ENCODE results near the gene ERP29. TPM values are rescaled to one million over a fixed set of nuclear protein-coding genes. Genes with fewer than 3 reads are reported as not detected.

Gene ERP29
- total RNA-seq, 1 donor = 77.4 TPM

- DNase-seq (ENCODE audit: insufficient read length, low spot score, missing footprints) = no peak
- H3K4me3 ChIP-seq (ENCODE audit: insufficient read depth, low read length) = no peak overlapping the region
- H3K9me3 ChIP-seq (ENCODE audit: low read depth, low read length) = no peaks in the 10 kb centered on the region
- H4K20me1 ChIP-seq (ENCODE audit: insufficient read depth, low read length) = no peaks in the 10 kb centered on the region
- H3K4me2 ChIP-seq (ENCODE audit: insufficient read depth, low read length) = no peak overlapping the region
- H2AFZ ChIP-seq (ENCODE audit: low read length) = no peak overlapping the region
- TF ChIP-seq CTCF (IDR thresholded peaks at IDR 0.05; ENCODE audit: extremely low read depth, low read depth, low read length) = no peak
- H3K79me2 ChIP-seq (ENCODE audit: insufficient read depth, low read length) = no peaks in the 10 kb centered on the region
- no peaks in the 10 kb centered on the region for H3K4me1 ChIP-seq (ENCODE audit: insufficient read depth, low read length)
- H3K27ac ChIP-seq (ENCODE audit: low read depth, low read length) = no peak overlapping the region
- H3K36me3 ChIP-seq (ENCODE audit: insufficient read depth, low read length) = no peaks in the 10 kb centered on the region
- no peaks in the 10 kb centered on the region for H3K27me3 ChIP-seq (ENCODE audit: insufficient read depth, low read length)
Measured at GRCh38 chr12:111976291-111976690, 36.9 kb upstream of the ERP29 start.

- Histone ChIP-seq H2AFZ (ENCODE audit: low read length) (no peak overlapping the region), H3K4me1 (ENCODE audit: insufficient read depth, low read length) (no peaks in the 10 kb centered on the region), H3K9me3 (ENCODE audit: low read depth, low read length) (no peaks in the 10 kb centered on the region), H3K27me3 (ENCODE audit: insufficient read depth, low read length) (no peaks in the 10 kb centered on the region), H3K27ac (ENCODE audit: low read depth, low read length) (no peak overlapping the region), H3K79me2 (ENCODE audit: insufficient read depth, low read length) (no peaks in the 10 kb centered on the region), H3K36me3 (ENCODE audit: insufficient read depth, low read length) (no peaks in the 10 kb centered on the region), H4K20me1 (ENCODE audit: insufficient read depth, low read length) (no peaks in the 10 kb centered on the region), H3K4me2 (ENCODE audit: insufficient read depth, low read length) (no peak overlapping the region), H3K4me3 (ENCODE audit: insufficient read depth, low read length) (no peak overlapping the region)
- no peak for TF ChIP-seq CTCF (IDR thresholded peaks at IDR 0.05; ENCODE audit: extremely low read depth, low read depth, low read length)
- no peak for DNase-seq (ENCODE audit: insufficient read length, low spot score, missing footprints)
Measured at GRCh38 chr12:111976860-111977259, 36.4 kb upstream of the ERP29 start.

GRCh38 chr12:111978545-111978944 is 34.7 kb upstream of the ERP29 start:
- no peaks in the 10 kb centered on the region for H4K20me1 ChIP-seq (ENCODE audit: insufficient read depth, low read length)
- H3K4me1 ChIP-seq (ENCODE audit: insufficient read depth, low read length) = no peaks in the 10 kb centered on the region
- H3K4me3 ChIP-seq (ENCODE audit: insufficient read depth, low read length) = no peak overlapping the region
- no peak overlapping the region for H3K4me2 ChIP-seq (ENCODE audit: insufficient read depth, low read length)
- no peak for TF ChIP-seq CTCF (IDR thresholded peaks at IDR 0.05; ENCODE audit: extremely low read depth, low read depth, low read length)
- DNase-seq (ENCODE audit: insufficient read length, low spot score, missing footprints) = no peak
- H3K27me3 ChIP-seq (ENCODE audit: insufficient read depth, low read length) = no peaks in the 10 kb centered on the region
- H3K79me2 ChIP-seq (ENCODE audit: insufficient read depth, low read length) = no peaks in the 10 kb centered on the region
- H3K9me3 ChIP-seq (ENCODE audit: low read depth, low read length) = no peaks in the 10 kb centered on the region
- no peaks in the 10 kb centered on the region for H3K36me3 ChIP-seq (ENCODE audit: insufficient read depth, low read length)
- H2AFZ ChIP-seq (ENCODE audit: low read length) = no peak overlapping the region
- H3K27ac ChIP-seq (ENCODE audit: low read depth, low read length) = no peak overlapping the region

- H3K27me3 ChIP-seq (ENCODE audit: insufficient read depth, low read length) = no peaks in the 10 kb centered on the region
- H3K36me3 ChIP-seq (ENCODE audit: insufficient read depth, low read length) = no peaks in the 10 kb centered on the region
- no peaks in the 10 kb centered on the region for H4K20me1 ChIP-seq (ENCODE audit: insufficient read depth, low read length)
- no peak for DNase-seq (ENCODE audit: insufficient read length, low spot score, missing footprints)
- no peak overlapping the region for H2AFZ ChIP-seq (ENCODE audit: low read length)
- H3K4me2 ChIP-seq (ENCODE audit: insufficient read depth, low read length) = no peak overlapping the region
- no peaks in the 10 kb centered on the region for H3K79me2 ChIP-seq (ENCODE audit: insufficient read depth, low read length)
- no peak for TF ChIP-seq CTCF (IDR thresholded peaks at IDR 0.05; ENCODE audit: extremely low read depth, low read depth, low read length)
- no peak overlapping the region for H3K4me3 ChIP-seq (ENCODE audit: insufficient read depth, low read length)
- H3K27ac ChIP-seq (ENCODE audit: low read depth, low read length) = no peak overlapping the region
- H3K9me3 ChIP-seq (ENCODE audit: low read depth, low read length) = no peaks in the 10 kb centered on the region
- no peaks in the 10 kb centered on the region for H3K4me1 ChIP-seq (ENCODE audit: insufficient read depth, low read length)
Measured at GRCh38 chr12:111980598-111980997, 32.6 kb upstream of the ERP29 start.

Measured in osteoblast (primary cell).